ENCODE results near the gene USP38.
"Not testable (repeated sequence)": the region's sequence is repeated elsewhere in the genome, so short reads cannot be mapped to it uniquely, and the experiment has no call there.

The USP38 gene

GRCh38 chr4:143207555-143207954 is 22.8 kb downstream of the USP38 start:
- DNase-seq, result no peak

GRCh38 chr4:143212566-143212965 is 27.8 kb downstream of the USP38 start:
- no peak for DNase-seq

- DNase-seq, result no peak
Measured at GRCh38 chr4:143215873-143216272, 31.2 kb downstream of the USP38 start.

- no peak for DNase-seq
Measured at GRCh38 chr4:143224255-143224654, 39.5 kb downstream of the USP38 start.

GRCh38 chr4:143225167-143225566 is 40.5 kb downstream of the USP38 start:
- no peak for DNase-seq

- DNase-seq, result peak; percentile 89
Measured at GRCh38 chr4:143230683-143231082, 46.0 kb downstream of the USP38 start.

- DNase-seq, result no peak
Measured at GRCh38 chr4:143232277-143232676, 47.6 kb downstream of the USP38 start.

- no peak for DNase-seq
Measured at GRCh38 chr4:143234153-143234552, 49.4 kb downstream of the USP38 start.

- not testable (repeated sequence) for DNase-seq
Measured at GRCh38 chr4:143237195-143237594, 52.5 kb downstream of the USP38 start.

GRCh38 chr4:143240939-143241679 is 56.4 kb downstream of the USP38 start:
- no peak for DNase-seq

- DNase-seq, result no peak
Measured at GRCh38 chr4:143241892-143242291, 57.2 kb downstream of the USP38 start.

GRCh38 chr4:143243041-143243440 is 58.3 kb downstream of the USP38 start:
- no peak for DNase-seq

- no peak for DNase-seq
Measured at GRCh38 chr4:143246977-143247376, 62.3 kb downstream of the USP38 start.

- DNase-seq, result no peak
Measured at GRCh38 chr4:143247866-143248265, 63.1 kb downstream of the USP38 start.

- no peak for DNase-seq
Measured at GRCh38 chr4:143248827-143249226, 64.1 kb downstream of the USP38 start.

GRCh38 chr4:143250617-143251016 is 65.9 kb downstream of the USP38 start:
- no peak for DNase-seq

- DNase-seq, result no peak
Measured at GRCh38 chr4:143251348-143251747, 66.6 kb downstream of the USP38 start.

GRCh38 chr4:143251779-143252178 is 67.1 kb downstream of the USP38 start:
- no peak for DNase-seq

GRCh38 chr4:143252478-143252877 is 67.8 kb downstream of the USP38 start:
- DNase-seq, result no peak

- DNase-seq, result no peak
Measured at GRCh38 chr4:143253166-143253565, 68.4 kb downstream of the USP38 start.

GRCh38 chr4:143254491-143255226 is 69.9 kb downstream of the USP38 start:
- DNase-seq, result no peak

- DNase-seq, result no peak
Measured at GRCh38 chr4:143256456-143256855, 71.7 kb downstream of the USP38 start.

GRCh38 chr4:143257356-143257755 is 72.6 kb downstream of the USP38 start:
- no peak for DNase-seq

GRCh38 chr4:143260750-143261149 is 76.0 kb downstream of the USP38 start:
- no peak for DNase-seq

- DNase-seq, result no peak
Measured at GRCh38 chr4:143262838-143263237, 78.1 kb downstream of the USP38 start.
